Stromal cell of bone marrow (primary cell): ENCODE results near the gene KLHL36.
A peak's percentile ranks its signal among the peaks of the same experiment; 100 is the strongest.
"Not testable (repeated sequence)": the region's sequence is repeated elsewhere in the genome, so short reads cannot be mapped to it uniquely, and the experiment has no call there.

ENCODE experiments used
- DNase-seq: peaks from one replicate; pipeline ENCODE4 v3.0.0-alpha.2; 2012; ENCODE audit warnings: low read depth

KLHL36 gene

DNA sequence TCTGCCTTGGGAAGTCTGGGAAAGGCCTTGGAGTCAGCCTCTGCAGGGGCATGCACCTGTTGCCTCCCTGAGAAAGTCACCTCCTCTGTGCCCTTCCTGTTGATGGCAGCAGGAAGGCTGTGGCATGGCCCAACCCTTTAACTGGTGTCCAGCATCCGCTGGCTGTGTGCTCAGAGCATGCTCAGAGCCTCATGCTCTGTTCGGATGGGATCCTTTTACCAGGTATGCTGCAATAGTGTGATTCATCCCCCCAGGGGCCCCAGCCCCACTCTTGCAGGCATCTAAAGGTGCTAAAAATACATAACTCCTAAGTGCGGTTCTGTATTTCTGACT is 24.9 kb downstream of the KLHL36 start:
- DNase-seq: no peak

DNA sequence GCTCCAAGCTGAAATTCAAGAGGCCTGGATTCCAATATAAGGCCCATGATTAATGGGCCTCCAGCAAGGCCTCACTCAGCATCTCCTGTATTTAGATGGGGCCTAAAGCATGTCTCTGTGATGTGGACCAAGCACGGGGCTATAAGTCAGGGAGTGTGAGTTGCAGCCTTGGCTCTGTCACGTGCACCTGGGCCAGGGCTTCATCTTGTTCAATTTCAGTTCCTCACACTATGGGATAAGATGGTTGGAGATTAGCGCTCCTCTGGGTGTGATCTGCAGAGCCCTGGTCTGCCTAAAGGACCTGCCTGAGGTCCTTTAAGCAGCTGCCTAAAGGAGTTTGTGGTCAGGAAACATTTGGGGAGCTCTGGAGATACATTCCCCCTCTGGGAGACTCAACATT is 25.2 kb downstream of the KLHL36 start:
- DNase-seq: no peak

DNA sequence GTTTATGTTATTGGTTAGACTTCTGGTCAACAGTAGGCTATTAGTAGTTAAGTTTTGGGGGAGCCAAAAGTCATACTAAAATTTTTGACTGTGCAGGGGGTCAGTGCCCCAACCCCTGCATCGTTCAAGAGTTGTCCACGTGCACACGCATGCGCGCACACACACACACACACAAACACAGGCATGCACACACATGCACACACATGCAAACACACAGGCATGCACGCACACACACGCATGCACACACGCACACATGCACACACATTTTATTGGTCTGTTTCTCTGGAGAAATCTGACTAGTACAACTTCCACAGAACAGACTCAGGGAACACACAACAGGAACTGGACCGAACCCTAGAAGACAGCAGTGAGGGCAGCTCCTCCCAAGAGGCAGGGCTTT is 27.1 kb downstream of the KLHL36 start:
- no peak for DNase-seq

GRCh38 chr16:84675884-84676283 is 27.6 kb downstream of the KLHL36 start:
- DNase-seq: no peak

GRCh38 chr16:84677017-84677803 is 28.9 kb downstream of the KLHL36 start:
- no peak for DNase-seq

DNA sequence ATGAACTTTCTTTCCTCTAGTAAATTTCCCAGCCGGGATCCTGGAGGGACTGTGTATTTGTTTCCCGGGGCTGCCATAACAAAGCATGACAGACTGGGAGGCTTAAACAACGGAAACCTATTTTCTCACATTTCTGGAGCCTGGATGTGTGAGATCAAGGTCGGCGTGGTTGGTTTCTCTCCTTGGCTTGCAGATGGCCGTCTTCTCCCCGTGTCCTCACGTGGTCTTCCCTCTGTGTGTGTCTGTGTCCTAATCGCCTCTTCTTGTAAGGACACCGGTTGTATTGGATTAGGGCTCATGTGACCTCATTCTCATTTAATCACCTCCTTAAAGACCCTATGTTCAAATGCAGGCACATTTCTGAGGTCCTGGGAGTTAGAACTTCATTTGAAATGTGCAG is 29.5 kb downstream of the KLHL36 start:
- DNase-seq: no peak

DNA sequence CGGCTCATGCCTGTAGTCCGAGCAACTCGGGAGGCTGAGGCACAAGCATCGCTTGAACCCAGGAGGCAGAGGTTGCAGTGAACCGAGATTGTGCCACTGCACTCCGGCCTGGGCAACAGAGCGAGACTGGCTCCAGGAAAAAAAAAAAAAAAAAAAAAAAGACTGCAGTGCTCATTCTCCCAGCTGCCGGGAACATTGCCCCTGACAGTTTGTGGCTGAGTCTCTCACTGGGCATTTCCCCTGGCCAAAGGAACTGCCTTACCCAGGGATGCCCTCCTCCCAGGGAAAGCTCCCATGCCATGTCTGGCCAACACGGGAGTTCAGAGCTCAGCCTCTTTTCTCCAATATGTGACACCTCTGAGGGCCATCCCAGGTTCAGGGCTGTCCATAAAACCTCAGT is 30.2 kb downstream of the KLHL36 start:
- no peak for DNase-seq

DNA sequence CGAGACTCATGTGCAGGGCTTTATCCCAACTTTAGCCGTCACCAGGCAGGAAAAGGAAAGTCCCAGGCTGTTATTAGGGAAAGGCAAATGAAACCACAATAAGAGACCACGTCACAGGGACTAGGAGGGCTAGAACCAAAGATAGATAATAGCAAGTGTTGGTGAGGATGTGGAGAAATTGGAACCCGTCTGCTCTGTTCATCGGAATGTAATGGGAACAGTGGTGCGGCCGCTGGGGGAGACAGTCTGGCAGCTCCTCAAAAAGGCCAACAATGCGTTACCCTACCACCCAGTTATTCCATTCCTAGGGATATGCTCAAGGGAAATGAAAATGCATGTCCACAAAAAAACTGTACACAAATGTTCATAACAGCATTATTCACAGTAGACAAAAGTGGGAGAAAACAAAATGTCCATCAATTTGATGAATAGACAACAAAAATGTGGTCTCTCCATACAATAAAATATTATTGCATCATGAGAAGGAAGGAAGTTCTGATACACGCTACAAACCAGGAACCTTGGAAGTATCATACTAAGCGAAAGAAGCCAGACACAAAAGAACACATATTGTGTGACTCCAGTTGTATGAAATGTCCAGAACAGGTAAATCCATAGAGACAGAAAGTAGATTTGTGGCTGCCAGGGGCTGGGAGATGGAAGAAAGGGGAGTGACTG is 32.0 kb downstream of the KLHL36 start:
- no peak for DNase-seq

- no peak for DNase-seq
These were observed 32.7 kb downstream of the KLHL36 start for GRCh38 chr16:84680843-84681629.

DNA sequence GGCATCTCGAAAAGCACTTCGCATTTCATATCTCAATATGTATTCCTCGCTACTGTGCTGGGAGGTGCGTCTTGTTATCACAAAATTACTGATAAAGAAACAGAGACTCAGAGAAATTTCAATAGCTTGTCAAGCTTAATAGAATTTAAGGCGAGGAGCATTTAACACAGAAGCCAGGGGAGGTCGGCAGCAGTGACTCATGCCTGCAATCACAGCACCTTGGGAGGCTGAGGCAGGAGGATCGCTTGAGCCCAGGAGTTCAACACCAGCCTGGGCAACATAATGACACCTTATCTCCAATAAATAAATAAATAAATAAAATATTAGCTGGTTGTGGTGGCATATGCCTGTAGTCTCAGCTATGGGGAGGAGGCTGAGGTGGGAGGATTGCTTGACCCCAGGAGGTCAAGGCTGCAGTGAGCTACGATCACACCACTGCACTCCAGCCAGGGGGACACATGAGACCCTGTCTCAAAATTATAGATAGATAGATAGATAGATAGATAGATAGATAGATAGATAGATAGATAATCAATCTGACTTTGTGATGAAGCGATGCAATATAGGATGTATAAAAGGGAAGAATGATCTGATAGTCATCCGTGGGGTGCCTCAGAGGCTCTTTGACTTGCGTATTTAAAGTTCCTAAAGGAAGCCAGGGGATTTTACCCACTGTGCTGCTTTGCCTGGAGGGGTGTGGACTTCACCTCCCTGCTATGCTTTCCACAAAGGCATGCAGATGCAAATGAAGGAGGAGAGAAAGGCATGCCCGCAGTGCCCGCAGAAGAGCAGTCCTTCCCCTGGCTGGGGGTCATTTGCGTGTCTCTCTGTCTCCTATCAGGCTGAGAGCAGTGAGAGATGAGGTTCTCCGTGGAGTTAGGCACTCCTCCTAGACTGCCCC is 35.6 kb downstream of the KLHL36 start:
- no peak for DNase-seq

DNA sequence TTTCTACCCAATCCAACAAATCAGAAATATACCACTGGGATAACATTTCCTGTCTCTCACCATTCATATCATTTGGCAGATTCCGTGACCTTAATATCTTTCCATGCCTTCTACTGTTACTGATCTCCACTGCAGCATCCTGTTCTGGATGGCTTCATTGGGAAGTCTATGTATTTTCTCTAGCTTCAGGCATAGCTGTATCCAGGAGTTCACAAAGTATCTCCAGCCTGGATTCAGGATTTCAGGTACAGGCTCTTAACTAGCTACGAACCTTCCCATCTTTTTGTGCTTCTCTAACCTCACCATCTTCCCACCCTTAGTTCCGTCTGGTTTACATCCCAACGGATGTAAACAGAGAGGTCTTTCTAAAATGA is 36.3 kb downstream of the KLHL36 start:
- no peak for DNase-seq

- no peak for DNase-seq
These were observed 36.9 kb downstream of the KLHL36 start for GRCh38 chr16:84685210-84685609.

- DNase-seq: no peak
These were observed 38.5 kb downstream of the KLHL36 start for GRCh38 chr16:84686707-84687298.

DNA sequence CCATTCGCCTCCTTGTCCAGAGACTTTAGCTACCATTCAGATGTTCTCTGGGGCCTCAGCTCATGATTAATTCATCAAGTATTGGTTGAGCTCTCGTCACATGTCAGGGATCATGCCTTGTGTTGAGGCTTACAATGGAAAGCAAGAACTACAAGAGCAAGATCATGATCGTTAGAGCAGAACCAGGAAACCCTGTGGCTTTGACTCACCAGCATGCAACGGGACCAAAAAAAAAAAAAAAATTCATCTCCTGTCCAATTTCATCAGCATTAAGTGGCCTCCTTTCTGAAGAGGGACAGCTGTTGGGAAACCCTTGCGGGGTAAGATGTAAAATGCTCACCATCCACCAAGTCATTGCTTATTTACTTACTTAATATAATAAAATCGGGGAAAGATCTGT is 39.4 kb downstream of the KLHL36 start:
- peak; percentile 89 for DNase-seq

DNA sequence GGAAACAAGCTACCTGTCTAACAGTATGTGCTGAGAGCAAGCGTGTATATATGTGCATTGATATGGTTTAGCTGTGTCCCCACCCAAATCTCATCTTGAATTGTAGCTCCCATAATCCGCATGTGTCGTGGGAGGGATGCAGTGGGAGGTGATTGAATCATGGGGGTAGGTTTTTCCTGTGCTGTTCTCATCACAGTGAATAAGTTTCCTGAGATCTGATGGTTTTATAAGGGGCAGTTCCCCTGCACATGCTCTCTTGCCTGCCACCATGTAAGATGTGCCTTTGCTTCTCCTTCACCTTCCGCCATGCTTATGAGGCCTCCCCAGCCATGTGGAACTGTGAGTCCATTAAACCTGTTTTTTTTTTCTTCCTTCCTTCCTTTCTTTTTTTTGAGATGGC is 39.9 kb downstream of the KLHL36 start:
- not testable (repeated sequence) for DNase-seq

- peak; percentile 83 for DNase-seq
These were observed 40.8 kb downstream of the KLHL36 start for GRCh38 chr16:84689111-84689510.

DNA sequence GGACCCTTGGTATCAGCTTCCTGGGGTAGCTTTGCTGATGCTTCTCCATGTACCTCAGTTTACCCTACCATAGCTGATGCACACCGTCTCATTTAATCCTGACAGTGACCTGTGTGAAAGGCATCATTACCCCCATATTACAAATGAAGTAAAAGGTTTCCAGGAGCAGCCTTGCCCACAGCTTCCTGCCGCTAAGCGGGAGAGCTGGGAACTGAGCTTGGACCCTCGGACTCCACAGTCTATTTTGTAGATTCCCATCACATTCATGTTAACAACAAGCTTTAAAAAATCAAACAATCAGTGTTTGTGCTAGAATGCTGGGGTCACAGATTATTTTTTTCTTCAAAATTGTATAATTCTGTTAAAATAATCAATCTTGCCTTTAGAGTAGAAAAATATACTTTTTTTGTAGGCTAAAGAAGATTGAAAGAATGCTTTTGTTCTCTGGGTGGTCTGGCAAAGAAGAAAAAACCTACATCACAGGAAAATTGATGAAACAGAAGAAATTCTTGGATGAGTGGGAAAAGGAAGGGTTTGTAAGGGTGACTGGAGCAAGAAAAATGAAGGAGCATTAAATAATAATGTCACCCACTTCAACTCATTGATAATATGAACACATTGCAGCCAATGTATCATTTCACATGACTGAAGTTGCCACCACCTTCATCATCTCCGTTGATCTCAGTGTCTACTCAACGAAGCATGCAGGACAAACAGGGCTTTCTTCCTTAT is 41.9 kb downstream of the KLHL36 start:
- no peak for DNase-seq

DNA sequence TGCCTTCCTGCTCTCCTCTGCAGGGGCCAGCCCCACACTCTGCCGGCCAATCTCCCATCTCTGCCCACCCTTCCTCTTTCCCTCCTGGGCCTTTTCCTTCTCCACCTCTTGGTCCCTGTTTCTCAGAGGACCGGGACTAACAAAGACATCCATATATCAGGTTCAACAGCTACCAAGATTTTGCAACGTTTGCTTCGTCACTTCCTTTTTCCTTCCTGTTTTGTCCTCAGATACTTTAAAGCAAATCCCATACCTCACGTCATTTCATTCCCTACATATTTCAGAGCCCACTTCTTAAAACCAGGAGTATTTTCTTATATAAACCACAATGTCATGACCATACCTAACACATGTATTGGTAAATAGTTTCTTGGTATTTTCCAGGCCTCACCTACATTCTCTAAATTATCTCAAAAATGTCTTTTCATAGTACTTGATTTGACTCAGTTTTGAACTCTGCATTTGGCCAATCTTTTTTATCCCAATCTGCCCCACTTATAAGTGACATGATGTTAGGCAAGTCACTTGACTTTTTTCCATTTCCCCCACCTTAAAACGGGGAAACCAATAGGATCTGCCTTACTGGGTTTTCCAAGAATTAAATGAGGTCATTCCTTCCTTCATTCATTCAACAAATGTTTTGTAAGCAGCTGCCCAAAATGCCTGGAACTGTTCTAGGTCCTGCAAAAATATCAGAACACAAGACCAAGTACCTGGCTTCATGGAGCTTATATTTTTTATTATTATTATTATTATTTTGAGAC is 44.3 kb downstream of the KLHL36 start:
- no peak for DNase-seq

- not testable (repeated sequence) for DNase-seq
These were observed 45.6 kb downstream of the KLHL36 start for GRCh38 chr16:84693869-84694268.

GRCh38 chr16:84694980-84695379 is 46.7 kb downstream of the KLHL36 start:
- DNase-seq: no peak
